ENCODE data around the gene STARD3. TPM values are rescaled to one million over a fixed set of nuclear protein-coding genes. Genes with fewer than 3 reads are reported as not detected.

Gene STARD3
- total RNA-seq, 1 donor from 2014 or later: 76.6 TPM

DNA sequence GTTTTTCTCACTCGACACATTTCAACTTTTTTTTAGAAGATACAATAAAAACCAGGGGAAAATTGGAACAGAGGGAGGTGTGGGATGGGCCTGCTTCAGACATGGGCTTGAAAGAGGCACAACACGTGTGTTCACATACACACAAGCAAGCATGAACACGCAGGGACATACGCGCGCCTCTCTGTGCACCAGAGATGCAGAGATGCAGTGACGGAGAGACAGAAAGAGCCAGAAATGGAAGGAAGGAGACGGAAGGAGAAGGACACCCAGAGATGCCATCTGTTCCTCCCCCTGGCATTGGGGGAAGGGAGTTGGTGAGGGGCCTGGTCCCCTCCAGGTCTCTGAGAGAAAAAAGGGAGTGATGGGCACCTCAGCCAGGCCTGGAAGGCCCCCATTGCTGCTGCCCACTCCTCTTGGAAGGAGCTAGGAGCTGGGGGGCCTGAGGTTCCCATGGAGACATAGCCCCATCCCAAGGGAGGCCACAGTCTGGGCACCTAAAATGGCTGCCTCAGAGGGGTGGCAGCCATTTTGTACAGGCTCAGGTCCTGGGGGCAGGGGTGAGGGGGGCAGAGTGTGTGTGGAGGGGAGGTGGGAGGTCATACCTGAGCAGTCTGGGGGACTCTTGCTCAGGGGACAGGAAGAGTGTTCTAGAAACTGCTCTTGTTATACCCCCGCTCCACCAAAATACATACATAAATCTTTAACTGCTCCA, 25.4 kb upstream of the STARD3 start:
- Histone ChIP-seq H3K4me3 (no peak overlapping the region), H3K27me3 (ENCODE audit: low read depth) (peaks cover 40% of the 10 kb centered on the region), H3K9me3 (no peaks in the 10 kb centered on the region), H3K27ac (no peak overlapping the region), H3K36me3 (no peaks in the 10 kb centered on the region), H3K4me1 (peaks cover 11% of the 10 kb centered on the region)
- ATAC-seq (no peak), DNase-seq (no peak)
- intact Hi-C loops (cut with DNase I): no loop called here
- TF ChIP-seq, protein P1, sequence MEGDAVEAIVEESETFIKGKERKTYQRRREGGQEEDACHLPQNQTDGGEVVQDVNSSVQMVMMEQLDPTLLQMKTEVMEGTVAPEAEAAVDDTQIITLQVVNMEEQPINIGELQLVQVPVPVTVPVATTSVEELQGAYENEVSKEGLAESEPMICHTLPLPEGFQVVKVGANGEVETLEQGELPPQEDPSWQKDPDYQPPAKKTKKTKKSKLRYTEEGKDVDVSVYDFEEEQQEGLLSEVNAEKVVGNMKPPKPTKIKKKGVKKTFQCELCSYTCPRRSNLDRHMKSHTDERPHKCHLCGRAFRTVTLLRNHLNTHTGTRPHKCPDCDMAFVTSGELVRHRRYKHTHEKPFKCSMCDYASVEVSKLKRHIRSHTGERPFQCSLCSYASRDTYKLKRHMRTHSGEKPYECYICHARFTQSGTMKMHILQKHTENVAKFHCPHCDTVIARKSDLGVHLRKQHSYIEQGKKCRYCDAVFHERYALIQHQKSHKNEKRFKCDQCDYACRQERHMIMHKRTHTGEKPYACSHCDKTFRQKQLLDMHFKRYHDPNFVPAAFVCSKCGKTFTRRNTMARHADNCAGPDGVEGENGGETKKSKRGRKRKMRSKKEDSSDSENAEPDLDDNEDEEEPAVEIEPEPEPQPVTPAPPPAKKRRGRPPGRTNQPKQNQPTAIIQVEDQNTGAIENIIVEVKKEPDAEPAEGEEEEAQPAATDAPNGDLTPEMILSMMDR (IDR thresholded peaks at IDR 0.05): no peak

GRCh38 chr17:39612291-39612894, 24.6 kb upstream of the STARD3 start:
- DNase-seq (no peak), ATAC-seq (no peak)
- no peak overlapping the region for H3K4me3 ChIP-seq
- H3K4me1 ChIP-seq: peaks cover 8% of the 10 kb centered on the region
- intact Hi-C loops (cut with DNase I): no loop called here
- no peaks in the 10 kb centered on the region for H3K9me3 ChIP-seq
- no peaks in the 10 kb centered on the region for H3K36me3 ChIP-seq
- TF ChIP-seq, protein P1 (IDR thresholded peaks at IDR 0.05): no peak
- H3K27me3 ChIP-seq (ENCODE audit: low read depth): peaks cover 32% of the 10 kb centered on the region
- H3K27ac ChIP-seq: no peak overlapping the region

DNA sequence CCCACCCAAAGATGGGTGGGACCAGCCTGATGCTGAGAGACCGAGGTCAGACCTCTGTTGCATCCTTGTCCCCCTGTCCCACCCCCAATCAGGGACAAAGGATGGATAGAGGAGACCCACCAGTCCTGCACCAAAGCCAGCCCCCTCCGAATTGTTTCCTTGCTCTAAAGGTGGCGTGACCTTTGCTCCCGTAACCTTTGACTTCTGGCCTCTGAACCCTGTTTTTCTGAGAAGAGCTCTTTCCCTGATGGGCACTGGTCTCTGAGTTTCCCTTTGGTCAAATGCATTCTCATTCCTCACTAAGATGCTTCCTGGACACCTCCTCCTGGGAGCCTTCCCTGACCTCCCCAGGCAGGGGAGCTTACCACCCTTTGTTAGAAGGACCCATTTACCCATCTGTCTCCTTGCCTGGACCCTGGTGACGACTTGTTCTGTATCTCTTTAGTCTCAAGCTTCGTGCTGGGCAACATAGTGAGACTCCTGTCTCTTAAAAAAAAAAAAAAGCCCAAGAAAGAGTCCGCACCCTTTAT, 23.9 kb upstream of the STARD3 start:
- ATAC-seq: no peak
- no peak for DNase-seq
- no peak overlapping the region for H3K27ac ChIP-seq
- H3K27me3 ChIP-seq (ENCODE audit: low read depth): peaks cover 26% of the 10 kb centered on the region
- no peaks in the 10 kb centered on the region for H3K36me3 ChIP-seq
- intact Hi-C loops (cut with DNase I): no loop called here
- H3K4me1 ChIP-seq: peaks cover 6% of the 10 kb centered on the region
- TF ChIP-seq, protein P1 (IDR thresholded peaks at IDR 0.05): no peak
- no peak overlapping the region for H3K4me3 ChIP-seq
- H3K9me3 ChIP-seq: no peaks in the 10 kb centered on the region

- peaks cover 12% of the 10 kb centered on the region for H3K27me3 ChIP-seq (ENCODE audit: low read depth)
- H3K4me3 ChIP-seq: no peak overlapping the region
- no peaks in the 10 kb centered on the region for H3K36me3 ChIP-seq
- TF ChIP-seq, protein P1 (IDR thresholded peaks at IDR 0.05): no peak
- DNase-seq (no peak), ATAC-seq (no peak)
- H3K9me3 ChIP-seq: no peaks in the 10 kb centered on the region
- H3K4me1 ChIP-seq: peaks cover 12% of the 10 kb centered on the region
- intact Hi-C loops (cut with DNase I): no loop called here
- no peak overlapping the region for H3K27ac ChIP-seq
Observed at GRCh38 chr17:39614545-39615157, 22.3 kb upstream of the STARD3 start.

DNA sequence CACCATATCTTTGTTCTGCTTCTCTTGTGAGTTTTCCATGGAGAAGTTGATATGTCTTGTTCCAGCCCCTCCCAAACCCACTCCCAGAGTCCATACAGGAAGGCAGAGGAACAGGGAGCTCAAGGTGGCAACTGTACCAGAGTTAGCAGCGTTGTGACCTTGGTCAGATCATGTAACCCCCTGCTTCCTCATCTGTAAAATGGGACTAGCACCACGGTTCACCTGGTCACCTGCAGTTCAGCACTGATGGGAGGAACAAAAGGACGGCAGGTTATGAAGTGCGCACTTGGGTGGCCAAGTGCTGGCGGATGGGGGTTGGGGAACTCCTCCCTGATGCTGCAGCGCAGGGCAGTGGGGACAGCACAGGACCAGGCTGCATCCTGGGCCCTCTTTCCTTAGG, 21.5 kb upstream of the STARD3 start:
- Histone ChIP-seq H3K36me3 (no peaks in the 10 kb centered on the region), H3K4me3 (no peak overlapping the region), H3K9me3 (no peaks in the 10 kb centered on the region), H3K27ac (no peak overlapping the region), H3K4me1 (peaks cover 12% of the 10 kb centered on the region), H3K27me3 (ENCODE audit: low read depth) (peaks cover 5% of the 10 kb centered on the region)
- ATAC-seq (no peak), DNase-seq (no peak)
- TF ChIP-seq, protein P1 (IDR thresholded peaks at IDR 0.05): no peak
- intact Hi-C loops (cut with DNase I): no loop called here

Data from lower lobe of right lung (tissue), 2 donors.